ENCODE measurements around the gene ADIRF. TPM values are rescaled to one million over a fixed set of nuclear protein-coding genes. Genes with fewer than 3 reads are reported as not detected.
"Not testable (repeated sequence)": the region's sequence is repeated elsewhere in the genome, so short reads cannot be mapped to it uniquely, and the experiment has no call there.

The ADIRF gene
- total RNA-seq, 1 donor from 2014 or later, result not detected

GRCh38 chr10:86936661-86937501 is 31.4 kb upstream of the ADIRF start:
- Mint-ChIP-seq H3K27ac (ENCODE audit: unreplicated experiment) (peak overlapping the region; percentile 59), H3K36me3 (ENCODE audit: unreplicated experiment) (peaks cover 4% of the 10 kb centered on the region), H3K9me3 (ENCODE audit: unreplicated experiment) (no peaks in the 10 kb centered on the region), H3K27me3 (ENCODE audit: unreplicated experiment) (no peaks in the 10 kb centered on the region), H3K4me1 (ENCODE audit: unreplicated experiment) (peaks cover 19% of the 10 kb centered on the region), H3K4me3 (ENCODE audit: unreplicated experiment) (no peak overlapping the region)
- DNase-seq (ENCODE audit: extremely low spot score, unreplicated experiment), result peak; percentile 82
- no peak for TF ChIP-seq CTCF (IDR thresholded peaks at IDR 0.05)

- DNase-seq (ENCODE audit: extremely low spot score, unreplicated experiment), result no peak
- peak overlapping the region; percentile 22 for H3K4me3 Mint-ChIP-seq (ENCODE audit: unreplicated experiment)
- H3K4me1 Mint-ChIP-seq (ENCODE audit: unreplicated experiment), result peaks cover 19% of the 10 kb centered on the region
- no peak for TF ChIP-seq CTCF (IDR thresholded peaks at IDR 0.05)
- H3K27ac Mint-ChIP-seq (ENCODE audit: unreplicated experiment), result peak overlapping the region; percentile 59
- no peaks in the 10 kb centered on the region for H3K27me3 Mint-ChIP-seq (ENCODE audit: unreplicated experiment)
- no peaks in the 10 kb centered on the region for H3K9me3 Mint-ChIP-seq (ENCODE audit: unreplicated experiment)
- no peaks in the 10 kb centered on the region for H3K36me3 Mint-ChIP-seq (ENCODE audit: unreplicated experiment)
Observed at GRCh38 chr10:86937502-86938154, 30.7 kb upstream of the ADIRF start.

GRCh38 chr10:86938260-86938659 is 30.0 kb upstream of the ADIRF start:
- TF ChIP-seq CTCF (IDR thresholded peaks at IDR 0.05), result no peak
- Mint-ChIP-seq H3K27me3 (ENCODE audit: unreplicated experiment) (no peaks in the 10 kb centered on the region), H3K36me3 (ENCODE audit: unreplicated experiment) (no peaks in the 10 kb centered on the region), H3K4me3 (ENCODE audit: unreplicated experiment) (no peak overlapping the region), H3K9me3 (ENCODE audit: unreplicated experiment) (no peaks in the 10 kb centered on the region), H3K27ac (ENCODE audit: unreplicated experiment) (no peak overlapping the region), H3K4me1 (ENCODE audit: unreplicated experiment) (peaks cover 19% of the 10 kb centered on the region)
- DNase-seq (ENCODE audit: extremely low spot score, unreplicated experiment), result peak; percentile 57

- peaks cover 19% of the 10 kb centered on the region for H3K4me1 Mint-ChIP-seq (ENCODE audit: unreplicated experiment)
- not testable (repeated sequence) for H3K4me3 Mint-ChIP-seq (ENCODE audit: unreplicated experiment); H3K27me3 Mint-ChIP-seq (ENCODE audit: unreplicated experiment); H3K9me3 Mint-ChIP-seq (ENCODE audit: unreplicated experiment); H3K27ac Mint-ChIP-seq (ENCODE audit: unreplicated experiment); H3K36me3 Mint-ChIP-seq (ENCODE audit: unreplicated experiment)
- peak; percentile 36 for DNase-seq (ENCODE audit: extremely low spot score, unreplicated experiment)
Observed at GRCh38 chr10:86940076-86940475, 28.2 kb upstream of the ADIRF start.

GRCh38 chr10:86940677-86941076 is 27.6 kb upstream of the ADIRF start:
- DNase-seq (ENCODE audit: extremely low spot score, unreplicated experiment), result peak; percentile 75
- Mint-ChIP-seq H3K4me3 (ENCODE audit: unreplicated experiment) (no peak overlapping the region), H3K4me1 (ENCODE audit: unreplicated experiment) (peaks cover 23% of the 10 kb centered on the region), H3K27ac (ENCODE audit: unreplicated experiment) (no peak overlapping the region), H3K27me3 (ENCODE audit: unreplicated experiment) (no peaks in the 10 kb centered on the region), H3K9me3 (ENCODE audit: unreplicated experiment) (no peaks in the 10 kb centered on the region), H3K36me3 (ENCODE audit: unreplicated experiment) (no peaks in the 10 kb centered on the region)
- TF ChIP-seq CTCF (IDR thresholded peaks at IDR 0.05), result no peak
